Measurements from ENCODE around the gene GPC3. TPM values are rescaled to one million over a fixed set of nuclear protein-coding genes. Genes with fewer than 3 reads are reported as not detected.
"Not testable (repeated sequence)": the region's sequence is repeated elsewhere in the genome, so short reads cannot be mapped to it uniquely, and the experiment has no call there.

The GPC3 gene
- polyA plus RNA-seq, 1 experiment, result not detected

- no peak for TF ChIP-seq CTCF (IDR thresholded peaks at IDR 0.05; ENCODE audit: insufficient read depth, low read depth, low read length)
- H3K27me3 ChIP-seq (ENCODE audit: control insufficient read depth, insufficient read depth, low read length), result no peaks in the 10 kb centered on the region
- CTCF ChIA-PET, result no interaction called here
- H3K4me3 ChIP-seq (ENCODE audit: low read depth, low read length), result no peak overlapping the region
- POLR2A ChIA-PET, result no interaction called here
- no peak for DNase-seq (ENCODE audit: low read depth)
- no peaks in the 10 kb centered on the region for H3K36me3 ChIP-seq (ENCODE audit: control insufficient read depth, insufficient read depth, low read length)
Observed at GRCh38 chrX:133907606-133908005, 77.8 kb downstream of the GPC3 start.

GRCh38 chrX:133905305-133905704 is 80.1 kb downstream of the GPC3 start:
- Histone ChIP-seq H3K36me3 (ENCODE audit: control insufficient read depth, insufficient read depth, low read length) (no peaks in the 10 kb centered on the region), H3K4me3 (ENCODE audit: low read depth, low read length) (no peak overlapping the region), H3K27me3 (ENCODE audit: control insufficient read depth, insufficient read depth, low read length) (no peaks in the 10 kb centered on the region)
- ChIA-PET CTCF (no interaction called here), POLR2A (no interaction called here)
- no peak for TF ChIP-seq CTCF (IDR thresholded peaks at IDR 0.05; ENCODE audit: insufficient read depth, low read depth, low read length)
- DNase-seq (ENCODE audit: low read depth), result no peak

DNA sequence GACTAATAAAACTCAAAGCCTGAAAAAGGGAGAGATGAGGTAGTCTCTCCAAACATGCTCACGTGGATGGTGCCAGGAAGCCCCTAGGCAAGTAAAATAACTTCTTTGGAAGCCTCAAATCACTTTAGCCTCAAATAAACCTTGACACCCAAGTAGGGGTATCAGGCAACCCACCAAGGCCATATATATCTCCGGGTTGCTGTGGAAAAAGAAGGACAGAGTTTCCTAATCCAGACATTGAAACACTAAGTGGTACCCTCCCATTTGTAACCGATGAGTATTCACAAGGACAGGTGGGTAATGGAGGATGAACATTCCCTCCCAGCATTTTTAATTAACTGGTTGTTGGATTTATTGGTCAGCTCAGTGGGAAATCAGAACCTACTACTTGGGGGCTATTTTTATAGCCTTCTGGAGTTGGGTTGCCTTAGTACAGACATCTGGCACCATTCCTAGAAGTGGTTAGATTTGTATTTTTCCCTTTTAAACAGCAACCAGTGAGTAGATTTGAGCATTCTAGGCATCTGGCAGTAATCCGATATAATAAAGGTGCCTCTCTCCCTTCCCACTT is 87.7 kb downstream of the GPC3 start:
- DNase-seq (ENCODE audit: low read depth), result no peak
- ChIA-PET CTCF (no interaction called here), POLR2A (no interaction called here)
- H3K36me3 ChIP-seq (ENCODE audit: control insufficient read depth, insufficient read depth, low read length), result no peaks in the 10 kb centered on the region
- no peak for TF ChIP-seq CTCF (IDR thresholded peaks at IDR 0.05; ENCODE audit: insufficient read depth, low read depth, low read length)
- no peak overlapping the region for H3K4me3 ChIP-seq (ENCODE audit: low read depth, low read length)
- no peaks in the 10 kb centered on the region for H3K27me3 ChIP-seq (ENCODE audit: control insufficient read depth, insufficient read depth, low read length)

GRCh38 chrX:133892337-133892736 is 93.1 kb downstream of the GPC3 start:
- POLR2A ChIA-PET, result no interaction called here
- no peak for TF ChIP-seq CTCF (IDR thresholded peaks at IDR 0.05; ENCODE audit: insufficient read depth, low read depth, low read length)
- CTCF ChIA-PET, result no interaction called here
- Histone ChIP-seq H3K4me3 (ENCODE audit: low read depth, low read length) (no peak overlapping the region), H3K36me3 (ENCODE audit: control insufficient read depth, insufficient read depth, low read length) (no peaks in the 10 kb centered on the region), H3K27me3 (ENCODE audit: control insufficient read depth, insufficient read depth, low read length) (no peaks in the 10 kb centered on the region)
- DNase-seq (ENCODE audit: low read depth), result no peak

- POLR2A ChIA-PET, result no interaction called here
- no peak for TF ChIP-seq CTCF (IDR thresholded peaks at IDR 0.05; ENCODE audit: insufficient read depth, low read depth, low read length)
- CTCF ChIA-PET, result no interaction called here
- DNase-seq (ENCODE audit: low read depth), result no peak
- Histone ChIP-seq H3K36me3 (ENCODE audit: control insufficient read depth, insufficient read depth, low read length) (no peaks in the 10 kb centered on the region), H3K27me3 (ENCODE audit: control insufficient read depth, insufficient read depth, low read length) (no peaks in the 10 kb centered on the region), H3K4me3 (ENCODE audit: low read depth, low read length) (no peak overlapping the region)
Observed at GRCh38 chrX:133888984-133889383, 96.4 kb downstream of the GPC3 start.

DNA sequence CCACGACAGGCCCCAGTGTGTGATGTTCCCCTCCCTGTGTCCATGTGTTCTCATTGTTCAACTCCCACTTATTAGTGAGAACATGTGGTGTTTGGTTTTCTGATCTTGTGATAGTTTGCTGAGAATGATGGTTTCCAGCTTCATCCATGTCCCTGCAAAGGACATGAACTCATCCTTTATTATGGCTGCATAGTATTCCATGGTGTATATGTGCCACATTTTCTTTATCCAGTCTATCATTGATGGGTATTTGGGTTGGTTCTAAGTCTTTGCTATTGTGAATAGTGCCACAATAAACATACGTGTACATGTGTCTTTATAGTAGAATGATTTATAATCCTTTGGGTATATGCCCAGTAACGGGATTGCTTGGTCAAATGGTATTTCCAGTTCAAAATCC is 97.3 kb downstream of the GPC3 start:
- CTCF ChIA-PET; DNase-seq (ENCODE audit: low read depth); H3K27me3 ChIP-seq (ENCODE audit: control insufficient read depth, insufficient read depth, low read length); H3K36me3 ChIP-seq (ENCODE audit: control insufficient read depth, insufficient read depth, low read length); H3K4me3 ChIP-seq (ENCODE audit: low read depth, low read length); POLR2A ChIA-PET: not testable (repeated sequence)

Measured in BJ (cell line).